ENCODE data around the gene ARHGAP24.
"Not testable (repeated sequence)": the region's sequence is repeated elsewhere in the genome, so short reads cannot be mapped to it uniquely, and the experiment has no call there.

The ARHGAP24 gene

DNA sequence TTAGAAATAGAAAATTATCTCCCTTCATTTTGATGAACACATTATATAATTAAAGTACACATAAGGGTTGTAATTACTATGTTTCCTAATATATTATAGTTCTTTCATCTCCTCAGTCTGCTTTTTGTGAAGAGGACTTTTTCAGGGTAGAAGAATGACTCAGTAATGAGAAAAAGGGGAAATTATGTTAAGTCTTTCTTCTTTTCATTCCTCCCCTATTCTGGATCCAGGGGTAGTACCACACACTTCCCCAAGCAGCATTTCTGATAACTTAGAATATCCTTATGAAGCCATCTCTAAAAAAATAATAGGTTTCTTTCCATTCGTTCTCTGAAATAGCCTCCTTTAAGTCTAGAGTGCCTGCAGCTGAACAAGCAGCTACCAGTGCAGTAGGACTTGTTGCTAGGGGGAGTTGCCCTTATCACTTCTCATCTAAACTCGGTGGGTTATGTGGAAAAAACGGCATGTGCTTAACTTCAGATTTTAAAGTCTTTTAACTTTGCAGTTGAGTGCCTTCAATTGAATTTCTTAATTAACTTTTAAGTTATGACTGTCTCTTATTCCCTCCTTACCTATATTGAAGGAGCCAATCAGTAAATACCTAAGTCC lies 184.8 kb downstream of the ARHGAP24 start:
- no peak for DNase-seq

DNA sequence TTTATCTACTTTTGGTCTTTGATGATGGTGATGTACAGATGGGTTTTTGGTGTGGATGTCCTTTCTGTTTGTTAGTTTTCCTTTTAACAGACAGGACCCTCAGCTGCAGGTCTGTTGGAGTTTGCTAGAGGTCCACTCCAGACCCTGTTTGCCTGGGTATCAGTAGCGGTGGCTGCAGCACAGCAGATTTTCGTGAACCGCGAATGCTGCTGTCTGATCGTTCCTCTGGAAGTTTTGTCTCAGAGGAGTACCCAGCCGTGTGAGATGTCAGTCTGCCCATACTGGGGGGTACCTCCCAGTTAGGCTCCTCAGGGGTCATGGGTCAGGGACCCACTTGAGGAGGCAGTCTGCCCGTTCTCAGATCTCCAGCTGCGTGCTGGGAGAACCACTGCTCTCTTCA lies 191.7 kb downstream of the ARHGAP24 start:
- DNase-seq, result not testable (repeated sequence)

DNA sequence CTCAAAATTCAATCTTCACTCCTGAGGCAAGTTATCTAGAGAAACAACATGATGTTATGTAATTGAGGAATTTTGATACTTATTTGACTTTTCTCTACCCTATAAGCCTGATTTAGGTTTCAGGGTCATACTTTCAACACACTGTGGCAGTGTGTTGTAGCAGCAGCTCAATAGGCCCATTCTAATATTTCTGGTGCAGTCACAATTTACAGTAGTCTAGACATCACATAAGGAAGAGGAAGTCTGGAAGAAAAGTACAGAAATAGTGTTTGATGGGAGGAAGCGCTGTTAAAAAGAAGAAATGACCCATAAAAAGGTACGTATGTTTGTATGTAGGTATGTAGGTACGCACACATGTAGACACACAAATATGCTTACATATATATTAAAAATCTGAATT lies 194.3 kb downstream of the ARHGAP24 start:
- no peak for DNase-seq

DNA sequence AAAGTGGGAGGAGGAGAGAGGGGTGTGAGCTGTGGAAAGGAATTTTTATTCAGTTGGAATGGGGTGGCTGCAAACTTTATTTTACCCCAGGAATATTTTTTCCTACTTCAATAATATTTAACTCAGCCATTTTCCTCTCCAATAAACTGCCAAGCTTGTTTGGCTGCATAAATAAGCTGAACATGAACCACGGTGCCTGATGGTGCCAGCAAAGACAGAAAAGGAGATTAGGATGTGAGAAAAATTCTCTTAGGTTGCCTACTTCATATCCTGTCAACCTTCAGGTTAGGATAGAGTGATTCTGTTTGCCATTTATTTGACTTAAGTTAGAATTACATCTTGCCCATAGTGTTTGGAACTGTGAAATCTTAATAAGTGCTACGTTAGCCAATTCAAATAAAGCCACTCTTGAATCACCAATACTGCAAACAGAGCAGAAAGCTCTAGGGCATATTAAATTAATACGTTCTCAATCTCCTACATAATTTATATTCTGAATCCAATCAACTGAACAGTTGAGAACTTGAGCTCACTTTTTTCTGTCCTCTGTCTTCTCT lies 195.1 kb downstream of the ARHGAP24 start:
- no peak for DNase-seq

DNA sequence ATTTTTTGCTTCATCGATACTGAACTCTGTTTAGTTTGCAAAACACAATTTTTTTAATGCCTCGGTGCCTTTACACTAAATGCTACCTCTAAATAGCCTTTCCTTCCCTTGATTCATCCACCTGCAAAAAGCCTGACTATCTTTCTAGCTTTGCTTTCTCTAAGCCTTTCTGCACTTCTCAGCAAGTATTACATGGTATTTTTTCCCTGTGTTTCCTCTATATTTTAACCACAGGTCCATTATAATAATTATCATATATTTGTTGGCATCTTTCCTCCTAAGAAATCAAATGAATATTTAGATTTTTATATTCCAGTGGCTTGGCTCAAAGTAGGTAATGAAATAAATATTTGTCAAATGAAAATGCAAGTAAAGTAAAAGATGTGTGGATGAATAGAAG lies 196.2 kb downstream of the ARHGAP24 start:
- no peak for DNase-seq

DNA sequence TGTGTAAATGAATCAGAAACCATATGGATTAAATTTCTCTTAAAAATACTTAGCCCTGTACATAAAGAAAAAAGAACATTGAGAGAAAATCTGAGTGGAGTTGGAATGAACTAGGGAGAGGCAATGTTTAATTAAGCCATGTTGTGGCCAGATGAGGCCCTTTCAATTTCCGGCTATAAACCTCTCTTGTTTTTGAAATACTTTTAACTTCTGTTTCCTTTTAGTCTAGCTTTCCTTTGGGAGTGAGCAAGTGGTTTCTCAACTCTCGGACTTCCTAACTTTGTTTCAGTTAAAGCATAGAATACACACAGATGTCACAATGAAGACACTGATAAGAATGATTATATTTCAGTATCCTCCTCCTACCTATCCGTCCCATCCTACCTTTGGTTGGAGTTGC lies 197.2 kb downstream of the ARHGAP24 start:
- DNase-seq, result no peak

DNA sequence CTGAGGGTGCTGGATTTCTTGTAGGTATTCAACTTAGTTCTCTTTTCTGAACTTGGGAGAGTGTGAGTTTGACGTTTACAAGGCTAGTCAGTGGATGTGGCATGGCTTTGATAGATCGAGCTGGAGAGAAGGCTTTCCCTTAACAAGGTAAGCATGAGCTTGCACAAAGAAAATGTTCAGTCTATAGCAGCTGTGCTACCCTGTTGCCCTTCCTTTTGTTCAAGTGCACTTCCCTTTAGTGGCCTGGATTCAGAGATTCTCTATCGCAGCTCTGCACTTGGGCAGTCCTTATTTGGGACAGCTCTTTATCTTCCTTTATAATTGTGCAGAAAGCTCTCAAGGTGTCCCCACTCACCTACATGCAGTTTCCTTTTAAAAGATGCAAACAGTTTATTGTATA lies 198.0 kb downstream of the ARHGAP24 start:
- DNase-seq, result no peak

DNA sequence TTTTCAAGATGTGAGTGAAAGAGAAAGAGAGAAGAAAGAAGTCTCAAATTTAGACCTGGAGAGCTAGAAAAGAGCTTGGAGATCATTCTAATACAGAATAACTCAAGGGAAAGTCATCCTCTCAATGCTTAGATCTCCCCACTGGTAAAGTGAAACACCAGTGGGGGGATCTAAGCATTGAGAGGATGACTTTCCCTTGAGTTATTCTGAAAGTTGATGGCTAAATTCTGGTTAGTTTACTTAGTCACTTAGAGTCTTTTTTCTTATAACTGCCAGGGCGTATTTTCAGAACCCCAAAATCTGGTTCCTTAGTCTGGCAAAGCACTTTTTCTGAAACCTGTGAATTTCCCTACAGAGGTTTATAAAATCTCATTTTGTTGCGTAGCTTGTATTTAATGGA lies 198.6 kb downstream of the ARHGAP24 start:
- DNase-seq, result no peak

DNA sequence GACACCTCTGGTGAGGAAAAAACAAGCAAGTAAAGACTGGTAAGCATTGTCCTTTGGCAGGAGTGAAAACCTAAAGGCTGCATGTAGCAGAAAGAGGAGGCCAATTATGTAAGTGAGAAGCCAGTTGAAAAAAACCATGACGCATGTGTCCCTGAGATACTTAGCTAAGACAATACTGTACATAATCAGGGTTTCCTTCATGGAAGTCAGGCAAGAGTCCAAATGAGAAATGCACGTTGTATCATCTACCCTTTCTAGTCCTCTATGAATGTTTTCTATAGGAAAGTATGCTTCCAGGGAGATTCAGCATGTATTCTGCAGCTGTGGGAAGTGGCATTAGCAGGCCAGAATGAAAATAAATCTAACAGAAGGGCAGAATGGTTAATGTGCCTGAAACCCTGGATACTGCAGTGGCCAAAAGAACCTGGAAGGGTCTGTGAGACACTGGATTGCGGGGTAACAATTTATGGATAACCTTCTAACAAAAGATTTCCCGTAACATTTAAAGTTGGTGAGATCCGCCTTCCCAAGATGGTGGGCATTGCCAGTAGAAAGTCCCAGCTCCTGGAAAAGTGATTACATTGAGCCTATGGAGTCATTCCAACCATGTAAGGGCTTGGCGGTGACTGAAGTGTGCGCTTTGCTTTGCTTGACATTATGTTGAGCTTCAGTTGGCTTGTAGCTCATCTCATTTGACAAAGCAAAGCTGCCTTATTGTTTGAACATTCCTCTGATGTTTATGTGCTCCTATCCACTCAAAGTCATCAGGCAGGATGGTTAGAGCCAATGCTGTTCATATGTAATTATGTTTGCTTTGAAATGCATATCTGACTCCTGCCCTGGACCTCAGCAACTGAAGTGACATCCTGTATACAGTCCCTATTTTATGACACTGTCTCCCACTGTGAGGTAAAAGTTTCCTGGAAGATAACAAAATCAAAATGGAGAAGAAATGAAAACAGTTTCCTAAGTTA lies 200.4 kb downstream of the ARHGAP24 start:
- DNase-seq, result no peak

DNA sequence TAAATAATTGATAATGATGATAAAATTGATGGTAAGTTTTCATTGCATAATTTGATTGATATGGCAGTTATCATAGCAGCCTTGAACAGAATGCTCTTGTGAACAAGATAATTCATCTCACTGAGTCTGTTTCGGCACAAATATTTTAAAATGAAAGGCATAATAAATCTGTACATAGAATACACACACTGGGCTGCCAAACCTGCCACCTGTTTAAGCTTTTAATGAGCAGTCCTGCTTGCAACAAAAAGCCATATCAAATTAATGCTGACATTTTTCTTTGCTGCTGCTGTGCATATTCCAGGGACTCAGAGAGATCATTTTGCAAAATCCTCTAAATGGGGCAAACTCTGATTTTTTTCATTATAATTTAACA lies 201.1 kb downstream of the ARHGAP24 start:
- DNase-seq, result no peak

DNA sequence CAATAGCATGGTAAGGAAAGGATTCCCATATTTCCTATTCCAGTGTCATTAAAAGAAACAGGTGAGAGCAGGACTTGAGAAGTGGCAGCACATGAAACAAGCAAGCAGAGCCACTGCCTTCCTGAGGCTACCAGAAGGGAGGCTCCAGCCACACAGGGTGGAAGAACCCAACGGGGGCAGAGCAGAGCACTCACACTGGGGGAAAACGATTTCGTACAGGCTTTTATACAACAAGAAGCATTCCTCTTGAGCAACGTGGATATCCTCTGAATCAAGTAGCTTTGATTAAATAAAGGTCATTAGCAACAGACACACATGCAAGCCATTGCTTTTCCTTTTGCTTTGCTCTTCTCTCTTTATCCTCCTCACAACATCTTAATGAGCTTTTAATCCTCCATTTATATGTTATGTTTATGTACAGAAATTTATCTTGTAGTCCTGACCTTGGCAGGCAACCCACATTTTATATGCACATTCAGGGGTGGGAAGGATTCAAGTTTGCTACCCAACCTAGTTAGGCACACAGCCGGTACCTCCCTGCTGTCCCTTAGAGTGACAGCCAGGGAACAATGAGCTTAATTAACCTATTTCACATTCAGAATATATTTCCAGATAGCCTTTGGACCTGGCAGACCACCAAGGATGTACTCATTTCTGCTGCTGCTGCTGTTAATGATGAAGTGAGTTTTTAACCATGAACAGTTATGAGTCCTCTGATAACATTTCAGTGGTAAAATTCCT lies 202.1 kb downstream of the ARHGAP24 start:
- no peak for DNase-seq

DNA sequence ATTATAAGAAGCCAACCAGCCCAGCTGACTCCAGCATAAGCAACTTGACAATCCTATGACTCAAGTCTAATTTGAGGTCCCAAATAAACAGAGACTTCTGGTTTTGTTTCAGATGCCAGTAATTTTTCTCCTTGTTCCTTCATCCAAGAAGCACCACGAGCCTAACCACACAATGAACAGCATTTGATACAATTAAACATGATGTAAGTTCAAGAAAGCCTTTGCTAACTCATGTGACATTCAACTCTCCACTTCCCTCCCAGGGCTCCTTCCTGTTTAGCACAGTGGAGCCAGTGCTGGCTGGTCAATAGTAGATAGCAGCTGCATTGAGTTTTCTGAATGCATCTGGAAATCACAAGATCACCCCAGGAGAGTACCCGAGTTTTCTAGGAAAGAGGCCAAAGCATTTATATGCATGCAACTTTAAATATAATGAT lies 206.3 kb downstream of the ARHGAP24 start:
- peak; percentile 38 for DNase-seq

DNA sequence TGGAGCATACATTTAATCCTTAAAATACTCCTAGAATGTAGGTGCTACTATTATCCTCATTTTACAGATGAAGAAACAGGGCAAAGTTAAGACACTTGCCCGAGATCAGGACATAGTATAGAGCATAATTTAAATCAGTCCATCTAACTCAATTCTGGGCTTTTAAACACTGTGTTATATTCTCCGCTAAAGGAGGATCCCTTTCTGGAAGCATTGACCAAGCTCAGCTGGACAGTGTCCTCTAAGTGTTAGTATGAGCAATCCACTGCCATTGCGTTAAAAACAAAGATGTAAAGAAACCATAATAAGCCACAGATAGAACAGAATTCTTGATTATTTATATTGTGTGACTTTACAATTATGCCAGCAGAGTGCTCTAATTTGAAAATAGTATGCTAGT lies 207.0 kb downstream of the ARHGAP24 start:
- no peak for DNase-seq

DNA sequence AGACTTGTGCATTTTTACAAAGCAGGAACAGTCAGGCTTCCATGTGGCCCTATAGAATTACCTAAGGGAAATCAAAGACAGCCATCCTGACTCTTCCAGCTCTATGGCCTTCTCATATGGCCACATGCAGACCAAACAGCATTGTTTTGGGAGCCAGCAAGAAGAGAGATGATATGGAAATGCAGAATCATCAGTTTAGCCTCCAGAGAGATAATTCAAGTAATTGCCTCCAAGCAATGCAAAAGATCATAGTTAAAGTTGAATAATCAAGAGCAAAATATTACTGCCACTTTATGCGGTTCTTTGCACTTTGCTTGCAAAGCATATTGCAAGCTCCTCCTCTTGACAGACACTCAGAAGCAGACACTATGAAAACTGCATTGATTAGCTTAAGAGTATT lies 207.4 kb downstream of the ARHGAP24 start:
- no peak for DNase-seq

DNA sequence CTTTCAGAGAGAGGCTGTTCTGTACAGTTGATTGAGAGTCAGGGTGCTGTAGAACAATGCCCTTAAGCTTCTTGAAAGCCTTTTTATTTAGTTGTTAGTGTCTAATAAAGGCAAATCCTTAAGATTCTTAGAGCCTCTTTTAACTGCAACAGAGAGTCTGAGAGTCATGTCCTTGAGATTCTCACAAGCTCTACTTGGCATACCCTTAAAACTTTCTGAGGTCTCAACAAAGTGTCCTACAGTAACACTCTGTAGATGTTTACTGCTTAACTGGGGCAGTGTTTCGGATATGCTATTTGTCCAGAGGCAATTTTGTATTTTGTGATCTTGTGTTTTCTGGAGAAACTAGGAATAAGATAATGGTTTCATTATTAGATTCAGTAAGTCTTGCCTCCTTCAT lies 209.7 kb downstream of the ARHGAP24 start:
- no peak for DNase-seq

DNA sequence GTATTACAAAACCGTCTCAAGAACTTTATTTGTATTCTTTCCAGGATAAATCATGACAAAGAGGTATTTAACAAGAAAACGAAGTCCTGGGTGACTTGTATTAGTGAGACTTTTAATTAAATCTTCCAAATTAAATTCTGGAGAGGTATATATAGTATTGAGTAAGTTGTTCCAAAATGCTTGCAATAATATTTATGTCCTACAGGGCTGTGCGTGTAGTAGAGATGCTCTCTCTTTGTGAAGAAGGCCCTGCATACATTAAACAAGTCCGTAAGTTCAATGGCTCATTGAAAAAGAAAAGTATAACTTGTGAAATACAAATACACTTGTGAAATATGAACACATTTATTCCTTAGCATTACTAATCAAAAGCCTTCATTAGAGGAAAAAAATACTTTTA lies 211.4 kb downstream of the ARHGAP24 start:
- DNase-seq, result no peak

DNA sequence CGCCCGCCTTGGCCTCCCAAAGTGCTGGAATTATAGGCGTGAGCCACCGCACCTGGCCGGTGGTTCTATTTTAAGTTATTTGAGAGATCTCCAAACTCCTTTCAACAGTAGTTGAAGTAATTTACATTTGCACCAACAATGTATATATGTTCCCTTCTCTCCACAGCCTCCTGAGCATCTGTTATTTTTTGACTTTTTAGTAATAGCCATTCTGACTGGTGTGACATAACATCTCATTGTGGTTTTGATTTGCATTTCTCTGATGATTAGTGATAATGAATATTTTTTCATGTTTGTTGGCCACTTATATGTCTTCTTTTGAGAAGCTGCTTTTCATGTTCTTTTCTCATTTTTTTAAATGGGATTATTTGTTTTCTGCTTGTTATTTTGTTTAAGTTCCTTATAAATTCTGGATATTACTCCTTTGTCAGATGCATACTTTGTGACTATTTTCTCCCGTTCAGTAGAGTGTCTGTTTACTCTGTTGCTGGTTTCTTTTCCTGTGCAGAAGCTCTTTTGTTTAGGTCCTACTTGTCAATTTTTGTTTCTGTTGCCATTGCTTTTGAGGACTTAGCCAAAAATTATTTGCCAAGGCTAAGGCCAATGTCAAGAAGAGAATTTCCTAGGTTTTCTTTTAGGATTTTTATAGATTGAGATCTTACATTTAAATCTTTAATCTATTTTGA lies 213.2 kb downstream of the ARHGAP24 start:
- DNase-seq, result no peak

DNA sequence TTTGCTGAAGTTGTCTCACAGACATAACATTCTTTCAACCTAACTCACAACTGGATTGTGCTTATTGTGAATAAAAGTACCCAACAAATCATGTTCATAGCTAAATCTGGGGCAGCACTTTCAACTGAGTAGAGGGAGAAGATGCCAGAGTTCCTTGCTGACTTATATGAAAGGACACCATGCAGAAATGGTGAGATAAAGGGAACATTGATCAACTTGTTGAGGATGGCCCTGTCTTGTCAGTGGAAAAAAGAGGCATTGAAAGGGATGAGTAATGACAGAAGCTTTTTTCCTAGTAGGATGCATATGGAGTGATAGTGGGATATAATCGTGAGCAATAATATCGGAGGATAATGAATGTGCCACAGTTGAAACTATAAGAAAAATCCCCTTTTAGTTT lies 221.7 kb downstream of the ARHGAP24 start:
- no peak for DNase-seq

DNA sequence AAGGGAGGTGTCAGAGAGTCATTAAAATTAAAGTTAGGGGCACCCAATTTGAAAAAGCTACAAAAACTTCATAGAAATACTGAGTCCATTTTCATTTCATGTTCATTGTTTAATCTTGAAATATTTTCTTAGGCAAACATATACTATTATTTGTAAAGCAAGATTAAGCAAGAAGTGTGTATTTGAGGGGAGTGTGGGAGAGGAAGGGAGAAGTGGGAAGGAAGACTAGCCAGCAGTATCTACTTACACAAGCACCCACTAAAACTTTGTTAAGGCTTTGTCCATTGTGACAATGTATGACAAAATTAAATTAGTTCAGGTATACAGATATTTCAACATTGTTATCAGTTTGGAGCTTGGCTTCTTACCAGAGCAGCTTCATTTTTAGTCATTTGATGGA lies 222.9 kb downstream of the ARHGAP24 start:
- no peak for DNase-seq

DNA sequence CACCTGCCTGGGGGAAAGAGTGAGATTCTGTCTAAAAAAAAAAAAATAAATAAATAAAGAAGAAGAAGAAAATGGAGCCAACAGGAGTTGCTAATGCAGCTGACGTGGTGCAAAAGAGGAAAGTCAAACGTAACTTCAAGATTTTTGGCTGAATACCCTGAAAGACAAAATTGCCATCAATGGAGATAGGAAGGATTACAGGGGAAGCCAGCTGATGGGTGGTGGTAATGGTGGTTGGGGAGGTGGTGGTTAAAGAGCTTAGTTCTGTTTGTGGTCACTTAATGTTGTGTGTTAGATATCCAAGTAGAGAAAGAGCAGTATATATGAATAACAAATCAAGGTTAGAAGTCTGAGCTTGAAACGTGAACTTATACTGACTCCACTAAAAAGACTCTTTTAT lies 225.4 kb downstream of the ARHGAP24 start:
- no peak for DNase-seq

DNA sequence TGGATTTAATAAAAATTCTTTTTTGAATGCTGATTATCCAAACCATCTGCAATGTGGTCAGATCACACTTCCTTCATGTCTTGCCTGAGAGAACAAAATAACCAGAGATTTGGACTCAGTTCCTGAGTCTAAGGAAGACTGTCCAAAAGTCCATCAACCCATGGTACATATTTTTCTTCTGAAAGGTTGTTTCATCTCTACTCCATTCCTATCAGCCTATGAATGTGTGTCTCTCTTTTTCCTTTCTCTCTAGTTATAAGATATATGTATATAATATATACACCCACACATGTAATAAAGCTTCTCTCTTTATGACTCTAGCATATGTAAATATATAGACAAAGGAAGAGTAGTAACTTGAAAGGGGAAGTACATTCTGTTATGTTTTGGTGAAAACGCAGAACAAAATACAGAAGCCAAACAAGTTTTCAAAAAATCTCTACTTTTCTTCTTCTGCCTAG lies 226.9 kb downstream of the ARHGAP24 start:
- no peak for DNase-seq

DNA sequence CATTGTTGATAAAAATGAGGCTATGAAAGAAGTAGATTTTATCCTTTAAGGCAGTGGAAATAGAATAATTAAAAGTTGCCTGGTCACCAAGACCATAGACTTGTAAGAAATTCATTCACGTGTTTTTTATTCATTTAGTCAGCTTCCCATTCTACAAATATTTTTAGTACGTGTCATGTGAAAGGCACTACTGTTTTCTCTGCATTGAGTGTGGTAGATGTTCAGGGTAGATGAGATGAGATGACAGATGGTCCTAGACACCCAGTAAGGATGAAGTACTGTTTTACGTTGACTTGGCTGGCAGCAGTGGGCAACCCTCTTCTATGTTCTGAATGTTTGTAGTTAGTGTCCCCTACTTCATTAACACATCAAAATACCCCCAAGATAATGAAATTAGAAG lies 228.1 kb downstream of the ARHGAP24 start:
- no peak for DNase-seq

DNA sequence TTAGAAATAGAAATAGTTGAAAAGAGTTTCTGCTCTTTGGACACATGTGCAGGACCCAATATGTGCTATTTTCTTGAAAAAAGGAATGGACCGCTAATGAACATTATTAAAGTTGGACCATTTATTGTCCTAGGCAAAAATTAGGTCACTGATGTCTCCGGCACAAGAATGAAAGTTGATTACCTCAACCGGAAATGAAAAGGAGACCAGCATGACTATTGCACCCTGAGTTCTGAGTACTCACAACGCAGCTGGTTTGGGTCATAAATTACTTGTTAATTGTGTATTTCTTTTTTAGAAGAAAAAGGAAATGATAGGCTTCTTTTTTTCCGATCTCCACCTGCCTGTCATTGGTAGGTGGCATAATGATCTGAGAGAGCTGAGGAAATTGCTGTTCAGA lies 232.7 kb downstream of the ARHGAP24 start:
- DNase-seq, result no peak
